GM12878 (cell line): ENCODE results near the gene IRX4. TPM values are rescaled to one million over a fixed set of nuclear protein-coding genes. Genes with fewer than 3 reads are reported as not detected.

Source experiments
- ATAC-seq: fragments of 200-7000 bp; cut with Tn5 transposase; 3 replicates; pipeline ENCODE4 v1.9.1; 2020; ENCODE audit warnings: mild to moderate bottlenecking, moderate library complexity
- BruUV-seq: library from RNA; stranded (reverse); fragments of 400-500 nt; replicated peaks from 2 replicates; lab custom pipeline; 2021; lab: Mats Ljungman, UMichigan
- CTCF ChIA-PET: fragments of 300-600 bp; sonication (Branson Sonifier 250); formaldehyde crosslinking; extraction: SDS; loops from one replicate; lab custom pipeline; 2021; ENCODE audit warnings: inconsistent platforms; lab: Yijun Ruan, JAX
- POLR2A ChIA-PET: fragments of 350-600 bp; formaldehyde crosslinking; extraction: SDS; loops from one replicate; lab custom pipeline; 2021; ENCODE audit warnings: inconsistent platforms; lab: Charles Lee
- RAD21 ChIA-PET: fragments of 300-600 bp; sonication (Branson Sonifier 250); formaldehyde crosslinking; loops from one replicate; lab custom pipeline; 2023; ENCODE audit warnings: antibody characterized with exemption; ENCODE audit not compliant: unreplicated experiment; lab: Charles Lee
- SMC1A ChIA-PET: fragments of 300-600 bp; sonication (Branson Sonifier 250); formaldehyde crosslinking; loops from one replicate; lab custom pipeline; 2023; ENCODE audit not compliant: unreplicated experiment, uncharacterized antibody; lab: Charles Lee
- DNase-seq: peaks from one replicate; pipeline ENCODE4 v3.0.0-alpha.2; 2011; ENCODE audit warnings: low read depth, low spot score
- FAIRE-seq: peaks from 3 replicates; lab custom pipeline; 2011; peaks lifted over from hg19 to GRCh38; lab: Jason Lieb, UNC
- H2AFZ ChIP-seq: 2 replicates; pipeline ENCODE4 v1.6.0; 2011; ENCODE audit warnings: low read depth, low read length, control low read depth; ENCODE audit not compliant: control insufficient read depth
- H3K27ac ChIP-seq: 2 replicates; pipeline ENCODE4 v1.5.1; 2011; ENCODE audit warnings: control low read depth; ENCODE audit not compliant: control insufficient read depth, insufficient read depth
- H3K27me3 ChIP-seq, 2 experiments: replicated peaks in 1 of 2; 2 replicates each; pipeline versions ENCODE4 v1.6.0 to v1.6.1; 2011; ENCODE audit warnings: low read length in 1 of 2; ENCODE audit not compliant: control insufficient read depth in 2 of 2, insufficient read depth in 2 of 2
- H3K36me3 ChIP-seq, 2 experiments: 2 replicates each; pipeline ENCODE4 v1.5.1; 2011; ENCODE audit warnings: low read length in 1 of 2; ENCODE audit not compliant: control insufficient read depth in 2 of 2, insufficient read depth in 2 of 2
- H3K4me1 ChIP-seq: 2 replicates; pipeline ENCODE4 v1.6.1; 2011; ENCODE audit warnings: mild to moderate bottlenecking, low read length, moderate library complexity, mixed read lengths; ENCODE audit not compliant: control insufficient read depth, insufficient read depth
- H3K4me2 ChIP-seq: 2 replicates; pipeline ENCODE4 v1.6.0; 2011; ENCODE audit warnings: control low read depth; ENCODE audit not compliant: control insufficient read depth, insufficient read depth
- H3K4me3 ChIP-seq: fragments of 200-600 bp; sonication (generic); 2 replicates; pipeline ENCODE4 v1.5.1; 2016
- H3K79me2 ChIP-seq: 2 replicates; pipeline ENCODE4 v1.6.0; 2011; ENCODE audit warnings: low read length; ENCODE audit not compliant: control insufficient read depth, insufficient read depth
- H3K9ac ChIP-seq: 2 replicates; pipeline ENCODE4 v1.8.0; 2011; ENCODE audit warnings: low read length, control low read depth, mixed read lengths; ENCODE audit not compliant: control insufficient read depth, insufficient read depth
- H3K9me3 ChIP-seq: replicated peaks from 3 replicates; pipeline ENCODE4 v1.5.1; 2011; ENCODE audit warnings: mild to moderate bottlenecking, low read length; ENCODE audit not compliant: control insufficient read depth, insufficient read depth
- H4K20me1 ChIP-seq: 2 replicates; pipeline ENCODE4 v1.6.0; 2011; ENCODE audit not compliant: control insufficient read depth, insufficient read depth
- BMI1 ChIP-seq: fragments of 450-650 bp; IDR thresholded peaks from 2 replicates; pipeline ENCODE4 v1.6.1; 2016; ENCODE audit warnings: mild to moderate bottlenecking, moderate library complexity, borderline replicate concordance
- CBX3 ChIP-seq: fragments of 200-600 bp; sonication (generic); IDR thresholded peaks from 2 replicates; pipeline ENCODE4 v1.6.1; 2016; ENCODE audit warnings: low read depth, borderline replicate concordance
- E4F1 ChIP-seq: fragments of 450-650 bp; IDR thresholded peaks from 2 replicates; pipeline ENCODE4 v1.6.1; 2018; ENCODE audit warnings: borderline replicate concordance, mild to moderate bottlenecking; ENCODE audit not compliant: partially characterized antibody
- EED ChIP-seq: sonication (generic); IDR thresholded peaks from 2 replicates; pipeline ENCODE4 v1.6.1; 2016; ENCODE audit warnings: antibody characterized with exemption, low read depth
- FOXM1 ChIP-seq: IDR thresholded peaks from 2 replicates; pipeline ENCODE4 v1.6.1; 2012; ENCODE audit warnings: low read depth, mild to moderate bottlenecking, inconsistent platforms, low read length, moderate library complexity
- GATAD2B ChIP-seq: fragments of 450-650 bp; conservative IDR thresholded peaks from 2 replicates; pipeline ENCODE4 v1.6.1; 2017; ENCODE audit warnings: low read depth, mild to moderate bottlenecking, moderate library complexity
- HDGF ChIP-seq: fragments of 450-650 bp; IDR thresholded peaks from 2 replicates; pipeline ENCODE4 v1.6.1; 2016; ENCODE audit warnings: antibody characterized with exemption
- HSF1 ChIP-seq: fragments of 150-350 bp; IDR thresholded peaks from 2 replicates; pipeline ENCODE4 v1.6.1; 2014; ENCODE audit warnings: mild to moderate bottlenecking, low read depth, low read length
- PBX3 ChIP-seq: IDR thresholded peaks from 2 replicates; pipeline ENCODE4 v1.6.1; 2011; ENCODE audit warnings: mild to moderate bottlenecking, low read depth, low read length, moderate library complexity; ENCODE audit not compliant: insufficient replicate concordance
- PKNOX1 ChIP-seq: fragments of 450-650 bp; IDR thresholded peaks from 2 replicates; pipeline ENCODE4 v1.6.1; 2016; ENCODE audit warnings: mild to moderate bottlenecking
- RELB ChIP-seq: fragments of 450-650 bp; IDR thresholded peaks from 2 replicates; pipeline ENCODE4 v1.6.1; 2017; ENCODE audit warnings: low read depth, mild to moderate bottlenecking, moderate library complexity
- SKIL ChIP-seq: fragments of 450-650 bp; IDR thresholded peaks from 2 replicates; pipeline ENCODE4 v1.6.1; 2017; ENCODE audit warnings: mild to moderate bottlenecking, low read depth, inconsistent platforms; ENCODE audit not compliant: poor library complexity, severe bottlenecking
- ZNF207 ChIP-seq: fragments of 450-650 bp; IDR thresholded peaks from 2 replicates; pipeline ENCODE4 v1.6.1; 2014; ENCODE audit warnings: antibody characterized with exemption, mild to moderate bottlenecking, borderline replicate concordance
- WGBS: methylation state at CpG from one replicate; pipeline ENCODE4 v1.1.6; 2016; ENCODE audit warnings: low lambda C conversion rate; ENCODE audit not compliant: insufficient replicate concordance, insufficient coverage; ENCODE audit errors: missing lambda C conversion rate; 5-methylcytosine and 5-hydroxymethylcytosine counted together
- in situ Hi-C: fragments of 300-500 bp; cut with MboI; formaldehyde crosslinking; loops from 9 replicates; pipeline ENCODE4 v1.14.3; 2018; ENCODE audit warnings: mixed read lengths
- intact Hi-C: fragments of 100-400 bp; cut with micrococcal nuclease; formaldehyde crosslinking; loops from one replicate; pipeline ENCODE4 v1.14.2; 2022; ENCODE audit not compliant: unreplicated experiment
- polyA plus RNA-seq, 11 experiments: library from polyadenylated mRNA; depleted of rRNA in 4 of 11; unstranded in 6 of 11; stranded (reverse) in 5 of 11; fragments of >200 nt; fragmentation: Nextera tagmentation in 4 of 11; fragmentation: Illumina TruSeq in 1 of 11; extraction: Ambion mirVana in 4 of 11; extraction: Trizol in 1 of 11; gene quantifications; 1 replicate in 1 of 11; 2 replicates in 10 of 11; pipeline versions ENCODE4 v1.2.1 to v1.2.3, GENCODE V29; 2011 to 2016; ENCODE audit warnings: inconsistent platforms in 2 of 11, missing spikeins in 2 of 11, low read depth in 1 of 11
- total RNA-seq, 4 experiments: library from RNA; depleted of rRNA in 3 of 4; stranded (reverse); fragments of >200 nt in 3 of 4; fragmentation: Illumina TruSeq in 1 of 4; extraction: Trizol in 1 of 4; gene quantifications; 2 replicates each; pipeline versions ENCODE4 v1.2.1 to v1.2.3, GENCODE V29; 2013 to 2021

The IRX4 gene
- total and polyA plus RNA-seq, 10 of the 15 experiments (the other 5 are each of a cell fraction or from before 2014, with no cell fraction given): not detected

- H3K4me3 ChIP-seq: no peak overlapping the region
- ATAC-seq (no peak), FAIRE-seq (no peak), DNase-seq (no peak)
- H3K4me1 ChIP-seq: no peaks in the 10 kb centered on the region
- ChIA-PET CTCF (no interaction called here), SMC1A (no interaction called here), RAD21 (no interaction called here), POLR2A (no interaction called here)
- H3K79me2 ChIP-seq: no peaks in the 10 kb centered on the region
- no TSS peak for BruUV-seq
- intact Hi-C loops: no loop called here
- H3K9me3 ChIP-seq: no peaks in the 10 kb centered on the region
- no peak overlapping the region for H3K27ac ChIP-seq
- no peak overlapping the region for H3K9ac ChIP-seq
- no peaks in the 10 kb centered on the region for H4K20me1 ChIP-seq
- in situ Hi-C loops: no loop called here
- H3K4me2 ChIP-seq: no peak overlapping the region
- H2AFZ ChIP-seq: no peak overlapping the region
- peaks cover 0 to 8% of the 10 kb centered on the region in 2 experiments for H3K27me3 ChIP-seq
- H3K36me3 ChIP-seq: no peaks in the 10 kb centered on the region
- 39% methylated on average over 19 of the region's 19 CpGs for WGBS
- TF ChIP-seq CBX3 (no peak), ZNF207 (no peak), HSF1 (no peak), HDGF (no peak), EED (no peak), BMI1 (no peak), RELB (no peak), PBX3 (no peak), FOXM1 (no peak), SKIL (no peak), PKNOX1 (no peak), E4F1 (no peak), GATAD2B (no peak)
Measured at GRCh38 chr5:1868886-1869475, 13.7 kb downstream of the IRX4 start.
